HCEC 1CT (cell line): ENCODE results near the gene TLK1.

Experiments used
- DNase-seq: peaks from one replicate; pipeline ENCODE4 v3.0.0-alpha.2; 2017

Gene TLK1

GRCh38 chr2:171160119-171160955 is at the start of gene TLK1:
TSS of gene TLK1 (minus strand) at chr2:171160893. CDS start at chr2:171160428, 465 bp downstream.
- DNase-seq = peak; percentile 70

DNA sequence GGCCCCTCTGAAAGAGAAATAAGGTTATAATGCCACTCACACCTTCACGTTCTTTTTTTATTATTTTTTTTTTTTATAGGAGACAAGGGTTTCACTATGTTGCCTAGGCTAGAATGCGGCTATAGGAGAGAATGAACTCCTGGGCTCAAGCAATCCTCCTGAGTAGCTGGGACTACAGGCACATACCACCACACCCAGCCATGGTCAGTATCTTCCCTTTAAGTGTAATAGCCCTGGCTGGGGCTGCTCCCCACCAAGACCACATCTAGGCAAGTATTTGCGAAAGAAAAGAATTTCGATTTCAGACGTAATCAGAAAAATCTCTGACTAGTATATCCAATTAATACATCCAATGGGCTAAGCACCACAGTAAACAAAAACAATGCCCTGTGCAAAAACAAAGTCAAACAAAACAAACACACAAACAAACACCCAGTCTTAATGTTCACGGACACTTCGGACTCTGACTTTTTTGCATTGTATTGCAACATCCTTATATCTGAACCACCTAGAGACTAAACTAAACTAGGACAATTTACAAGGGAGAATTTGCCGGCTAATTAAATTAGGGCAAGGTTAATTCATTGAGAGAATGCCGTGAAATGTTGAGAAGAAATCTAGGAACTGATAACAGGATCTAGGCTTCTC is 49.6 kb upstream of the TLK1 start:
- DNase-seq = no peak

- no peak for DNase-seq
Measured at GRCh38 chr2:171208657-171209056, 48.0 kb upstream of the TLK1 start.

DNA sequence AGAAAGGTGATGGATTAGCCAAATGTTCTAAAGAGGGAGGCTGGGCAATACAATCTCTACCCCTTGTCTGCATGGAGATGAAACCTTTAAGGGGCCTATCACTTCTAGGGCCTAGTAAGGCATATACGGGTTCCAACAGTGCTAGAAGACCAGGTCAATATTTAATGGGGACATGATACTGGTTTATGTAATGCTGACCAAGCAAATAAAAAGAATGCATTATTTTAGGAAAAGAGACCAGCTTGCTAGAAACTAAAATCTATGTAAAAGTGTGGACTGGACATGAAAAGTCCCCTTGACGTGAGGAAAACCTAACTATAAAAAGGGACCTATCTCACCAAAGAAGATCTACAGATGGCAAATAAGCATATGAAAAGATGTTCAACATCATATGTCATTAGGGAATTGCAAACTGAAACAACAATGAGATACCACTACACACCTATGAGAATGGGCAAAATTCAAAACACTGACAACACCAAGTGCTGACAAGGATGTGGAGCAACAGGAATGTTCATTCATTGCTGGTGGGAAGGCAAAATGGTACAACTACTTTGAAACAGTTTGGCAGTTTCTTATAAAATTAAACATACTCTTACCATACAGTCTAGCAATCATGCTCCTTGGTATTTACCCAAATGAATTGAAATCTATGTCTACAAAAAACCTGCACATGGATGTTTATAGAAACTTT is 45.9 kb upstream of the TLK1 start:
- DNase-seq = no peak

DNA sequence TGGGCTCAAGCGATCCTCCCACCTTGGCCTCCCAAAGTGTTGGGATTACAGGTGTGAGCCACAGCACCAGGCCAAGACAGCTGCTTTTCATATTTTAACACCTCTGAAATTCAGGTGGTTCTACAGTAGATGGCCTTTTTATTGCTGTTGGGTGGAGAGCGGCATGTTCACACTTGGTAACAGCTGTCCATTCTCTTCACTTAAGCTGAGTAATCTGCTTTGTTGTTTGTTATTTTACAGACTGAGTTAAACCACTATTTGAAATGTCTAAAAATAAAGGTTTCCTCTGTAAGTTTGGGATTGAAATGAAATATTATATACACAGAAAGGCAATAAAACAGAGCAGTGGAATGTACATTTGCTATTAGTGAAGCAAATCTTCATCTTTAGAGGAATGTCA is 44.9 kb upstream of the TLK1 start:
- DNase-seq = no peak

DNA sequence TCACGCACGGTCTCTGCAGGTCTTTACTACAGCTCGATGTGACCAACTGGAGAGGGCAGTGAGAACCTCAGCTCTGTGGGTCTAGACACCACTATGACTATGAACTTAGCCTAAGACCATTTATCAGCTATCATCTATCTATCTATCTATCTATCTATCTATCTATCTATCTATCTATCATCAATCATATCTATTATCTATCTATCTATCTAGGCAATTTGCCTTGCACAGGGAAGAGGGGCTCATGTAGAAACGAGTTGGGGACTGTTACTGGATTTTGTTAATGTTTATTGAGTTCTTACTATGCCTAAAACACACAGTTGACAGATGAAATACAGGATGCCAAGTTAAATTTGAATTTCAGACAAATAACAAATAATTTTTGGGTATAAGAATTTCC is 41.1 kb upstream of the TLK1 start:
- DNase-seq = no peak

GRCh38 chr2:171201271-171201670 is 40.6 kb upstream of the TLK1 start:
- no peak for DNase-seq

GRCh38 chr2:171200469-171200868 is 39.8 kb upstream of the TLK1 start:
- no peak for DNase-seq

DNA sequence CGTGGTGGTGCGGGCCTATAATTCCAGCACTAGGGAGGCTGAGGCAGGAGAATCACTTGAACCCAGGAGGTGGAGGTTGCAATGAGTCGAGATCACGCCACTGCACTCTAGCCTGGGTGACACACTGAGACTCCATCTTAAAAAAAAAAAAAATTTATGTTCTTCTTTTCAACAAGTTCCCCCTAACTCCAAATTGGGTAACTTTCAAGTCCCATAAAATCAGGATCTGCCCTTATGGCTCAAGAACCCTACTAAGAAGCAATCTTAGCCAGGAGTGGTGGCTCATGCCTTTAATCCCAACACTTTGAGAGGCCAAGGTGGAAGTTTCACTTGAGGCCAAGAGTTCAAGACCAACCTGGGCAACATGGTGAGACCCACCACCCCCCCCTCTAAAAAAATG is 30.3 kb upstream of the TLK1 start:
- DNase-seq = no peak

DNA sequence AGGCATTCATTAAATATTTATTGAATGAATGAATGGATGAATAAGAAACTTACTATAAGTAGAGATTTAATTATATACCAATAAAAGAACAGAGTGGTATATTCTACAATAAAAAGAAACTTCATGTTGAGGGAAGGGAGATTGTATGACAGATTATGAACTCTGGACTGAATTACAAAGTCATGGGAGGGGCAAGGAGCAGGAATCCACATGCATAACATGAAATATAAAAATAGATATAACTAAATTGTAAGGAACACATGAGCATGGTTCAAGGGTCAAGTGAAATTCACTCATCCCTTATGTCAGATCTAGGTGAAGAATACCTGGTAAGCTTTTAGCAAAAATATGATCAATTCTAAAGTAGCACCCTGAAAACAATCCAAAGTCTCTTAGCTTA is 27.1 kb upstream of the TLK1 start:
- DNase-seq = no peak

- no peak for DNase-seq
Measured at GRCh38 chr2:171187177-171187576, 26.5 kb upstream of the TLK1 start.

DNA sequence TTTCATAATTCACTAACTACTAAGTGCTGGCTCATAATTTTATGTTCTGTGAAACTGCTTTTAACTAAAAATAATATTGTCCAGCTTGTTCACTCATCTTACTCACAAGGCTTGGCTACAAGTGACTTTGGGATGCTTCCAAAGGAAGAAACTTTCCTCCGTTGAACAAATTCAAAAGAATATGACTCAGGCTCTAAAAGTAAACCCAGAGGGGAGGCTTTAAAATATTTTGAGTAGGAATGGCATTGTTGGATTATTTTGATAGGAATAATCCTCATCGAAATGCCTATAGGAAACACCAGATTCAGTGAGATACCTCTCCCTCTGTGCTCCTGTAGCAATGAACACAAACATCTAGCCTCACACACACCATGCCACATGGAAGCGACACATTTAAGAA is 25.2 kb upstream of the TLK1 start:
- peak; percentile 64 for DNase-seq

- DNase-seq = no peak
Measured at GRCh38 chr2:171185165-171185818, 24.6 kb upstream of the TLK1 start.

GRCh38 chr2:171181064-171182049 is 20.7 kb upstream of the TLK1 start:
- no peak for DNase-seq

DNA sequence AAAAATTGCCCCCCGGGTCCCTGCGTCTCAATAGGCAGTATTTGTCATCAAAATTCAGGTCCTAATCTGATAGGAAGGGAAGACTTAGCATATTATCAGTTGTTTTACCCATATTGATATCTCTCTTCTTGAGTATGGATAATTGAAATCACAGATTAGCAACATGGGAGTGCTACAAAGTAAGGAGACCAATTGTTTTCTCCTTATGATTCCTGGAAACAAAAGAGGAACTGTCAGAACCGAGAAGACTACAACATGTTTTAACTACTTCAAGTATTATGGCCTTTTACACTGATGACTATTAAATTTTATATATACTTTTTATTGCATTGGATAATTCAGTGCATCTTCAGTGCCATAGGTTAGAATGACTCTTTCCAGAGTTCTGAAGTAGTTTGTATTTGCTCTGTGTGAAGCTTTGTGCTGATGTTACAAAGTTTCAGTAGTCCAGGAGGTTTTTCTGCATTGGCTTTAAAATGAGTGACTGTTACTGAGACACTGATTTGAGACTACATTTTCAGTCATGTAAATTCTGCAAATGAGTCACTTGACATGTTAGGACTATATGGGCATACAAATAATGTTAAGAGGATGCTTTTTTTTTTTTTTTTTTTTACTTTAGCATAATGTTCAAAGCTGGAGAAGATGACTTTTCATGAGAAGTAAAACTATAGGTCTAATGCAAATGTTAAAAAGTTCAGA is 19.7 kb upstream of the TLK1 start:
- no peak for DNase-seq

DNA sequence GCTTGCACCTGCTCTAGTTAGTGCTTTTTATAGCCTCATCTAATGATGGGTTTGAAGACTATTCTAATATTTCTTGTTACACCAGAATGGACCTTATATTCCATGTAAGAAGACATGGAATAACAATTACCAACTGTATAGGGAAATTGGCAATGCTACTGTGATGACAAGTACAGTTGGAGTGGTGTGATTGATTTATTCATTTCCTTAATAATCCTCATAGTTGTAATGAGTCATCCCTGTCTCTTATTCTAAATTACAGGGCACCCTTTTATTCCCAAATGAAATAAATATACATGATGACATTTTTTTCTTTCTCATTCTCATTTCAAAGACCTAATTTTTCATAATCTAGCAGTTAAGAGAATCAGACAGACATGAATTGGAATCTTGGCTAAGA is 18.3 kb upstream of the TLK1 start:
- no peak for DNase-seq

- DNase-seq = no peak
Measured at GRCh38 chr2:171176516-171176915, 15.8 kb upstream of the TLK1 start.

DNA sequence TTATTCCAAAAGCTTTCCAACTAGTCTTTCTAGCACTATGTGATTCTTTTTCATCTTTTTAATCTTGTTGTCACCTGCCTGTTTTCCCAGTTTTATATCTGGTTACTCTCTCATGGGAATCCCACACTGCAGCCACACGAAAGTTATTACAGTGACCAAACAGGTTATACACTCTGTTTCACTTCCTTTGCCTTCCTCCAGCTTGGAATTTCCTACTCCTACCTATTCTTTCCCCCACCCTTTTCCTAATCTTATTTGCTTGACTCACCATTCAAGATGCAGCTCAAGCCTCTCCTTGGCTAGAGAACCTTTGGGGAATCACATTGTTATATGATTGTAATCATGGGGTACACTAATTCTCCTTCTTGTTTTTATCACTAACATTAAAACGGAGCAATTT is 13.4 kb upstream of the TLK1 start:
- no peak for DNase-seq

DNA sequence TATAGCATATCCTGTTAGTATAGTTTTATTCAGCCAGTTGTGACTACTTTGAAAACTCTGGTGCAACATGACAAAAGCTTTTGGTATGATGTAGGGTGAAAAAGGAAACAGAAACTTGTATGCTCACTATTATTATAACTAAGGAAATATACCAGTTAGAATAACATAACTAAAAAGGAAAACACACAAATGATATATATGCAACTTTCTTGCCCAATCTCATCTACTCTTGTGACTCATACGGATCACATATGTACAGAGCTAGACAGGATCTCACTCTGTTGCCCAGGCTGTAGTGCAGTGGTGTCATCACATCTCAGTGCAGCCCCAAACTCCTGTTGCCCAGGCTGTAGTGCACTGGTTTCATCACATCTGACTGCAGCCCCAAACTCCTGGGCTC is 12.4 kb upstream of the TLK1 start:
- peak; percentile 5 for DNase-seq

GRCh38 chr2:171171808-171172207 is 11.1 kb upstream of the TLK1 start:
- no peak for DNase-seq

DNA sequence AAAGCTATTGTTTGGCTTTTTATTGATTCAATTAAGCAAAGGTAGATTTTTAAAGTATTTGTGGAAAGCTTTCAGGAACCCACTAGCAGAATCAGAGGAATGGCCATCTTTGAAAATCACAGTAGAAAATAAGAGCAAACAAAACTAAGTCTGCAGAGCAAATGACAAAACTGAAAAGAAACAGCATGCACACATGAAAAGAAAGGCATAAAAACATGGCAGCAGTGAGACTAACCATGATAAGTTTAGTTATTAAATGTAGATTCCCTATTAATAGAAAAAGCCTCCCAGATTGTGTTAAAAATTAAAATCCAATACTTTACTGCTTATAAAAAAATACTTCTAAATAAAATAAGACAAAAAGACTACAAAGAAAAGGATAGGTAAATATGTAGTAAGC is 9.1 kb upstream of the TLK1 start:
- DNase-seq = no peak

DNA sequence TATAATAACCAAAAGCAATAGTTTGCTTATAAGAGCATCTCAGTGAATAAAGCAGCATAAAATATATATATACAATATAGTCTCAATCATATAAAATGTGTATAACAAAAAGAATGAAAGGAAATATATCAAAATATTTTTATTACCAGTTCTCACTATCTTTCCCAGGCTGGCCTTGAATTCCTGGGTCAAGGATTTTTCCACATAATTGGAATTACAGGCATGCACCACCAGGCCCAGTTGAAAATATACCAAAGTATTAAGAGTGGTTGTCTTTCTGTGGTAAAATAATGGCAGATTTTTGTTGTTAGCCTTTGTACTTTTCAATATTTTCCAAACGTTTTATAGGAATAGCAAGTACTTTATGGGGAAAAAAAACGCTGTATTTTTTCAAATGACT is 8.6 kb upstream of the TLK1 start:
- no peak for DNase-seq
